GM19468 (cell line): Measurements from ENCODE around the gene PELI1.

Experiments
- ATAC-seq: cut with Tn5 transposase; IDR thresholded peaks from one replicate; pipeline ENCODE4 v1.9.1; 2021; ENCODE audit warnings: mild to moderate bottlenecking, moderate library complexity, moderate number of reproducible peaks; ENCODE audit not compliant: unreplicated experiment; ENCODE audit errors: extremely low read depth

The PELI1 gene, protein sequence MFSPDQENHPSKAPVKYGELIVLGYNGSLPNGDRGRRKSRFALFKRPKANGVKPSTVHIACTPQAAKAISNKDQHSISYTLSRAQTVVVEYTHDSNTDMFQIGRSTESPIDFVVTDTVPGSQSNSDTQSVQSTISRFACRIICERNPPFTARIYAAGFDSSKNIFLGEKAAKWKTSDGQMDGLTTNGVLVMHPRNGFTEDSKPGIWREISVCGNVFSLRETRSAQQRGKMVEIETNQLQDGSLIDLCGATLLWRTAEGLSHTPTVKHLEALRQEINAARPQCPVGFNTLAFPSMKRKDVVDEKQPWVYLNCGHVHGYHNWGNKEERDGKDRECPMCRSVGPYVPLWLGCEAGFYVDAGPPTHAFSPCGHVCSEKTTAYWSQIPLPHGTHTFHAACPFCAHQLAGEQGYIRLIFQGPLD

DNA sequence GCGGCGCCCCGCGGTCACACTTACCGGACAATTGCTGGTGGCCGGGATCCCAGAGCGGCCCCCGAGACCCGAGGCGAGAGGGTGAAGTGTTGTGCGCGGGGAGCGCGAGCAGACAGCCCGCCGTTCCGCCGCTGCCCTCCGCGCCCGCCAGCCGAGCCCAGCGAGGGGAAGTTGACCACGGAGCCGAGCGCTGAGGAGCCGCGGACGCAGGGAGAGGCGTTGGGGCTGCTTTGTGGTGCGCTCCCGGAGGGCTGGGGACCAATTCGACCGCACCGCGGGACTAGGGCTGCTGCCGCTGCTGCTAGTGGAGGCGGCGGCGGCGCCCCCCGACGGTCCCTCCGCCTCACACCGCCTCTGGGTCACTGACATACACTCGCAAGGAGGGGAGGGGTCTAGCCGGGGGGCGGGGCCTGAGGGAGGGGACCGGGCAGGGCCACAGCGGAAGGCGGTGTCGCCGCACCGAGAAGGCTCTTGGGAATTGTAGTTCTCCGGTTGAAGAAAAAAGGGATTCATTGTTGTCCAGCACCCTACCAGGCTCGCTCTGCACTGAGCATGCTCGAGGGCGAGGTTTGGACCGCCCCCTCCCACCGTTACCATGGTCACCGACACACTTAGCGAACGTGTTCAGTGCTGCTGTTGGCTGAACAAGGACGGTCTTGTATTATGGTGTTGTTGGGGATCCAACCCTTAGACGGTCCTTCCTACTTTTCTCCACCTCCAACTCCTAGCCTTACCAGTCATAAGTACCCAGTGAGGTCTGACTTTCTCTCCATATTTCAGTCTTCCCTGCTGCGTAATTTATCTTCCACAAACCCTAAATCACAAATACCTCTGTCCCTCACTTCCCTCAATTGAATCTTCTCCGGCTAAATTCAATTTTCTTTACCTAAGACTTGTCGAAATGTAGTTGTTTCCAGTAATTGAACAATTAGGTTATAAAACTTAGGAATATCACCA, at the start of gene PELI1:
TSS of gene PELI1 (minus strand) at position 364 of the 957 bp plus-strand sequence. CDS start 36,110 bp downstream, outside the sequence.
- ATAC-seq: peak; percentile 52

DNA sequence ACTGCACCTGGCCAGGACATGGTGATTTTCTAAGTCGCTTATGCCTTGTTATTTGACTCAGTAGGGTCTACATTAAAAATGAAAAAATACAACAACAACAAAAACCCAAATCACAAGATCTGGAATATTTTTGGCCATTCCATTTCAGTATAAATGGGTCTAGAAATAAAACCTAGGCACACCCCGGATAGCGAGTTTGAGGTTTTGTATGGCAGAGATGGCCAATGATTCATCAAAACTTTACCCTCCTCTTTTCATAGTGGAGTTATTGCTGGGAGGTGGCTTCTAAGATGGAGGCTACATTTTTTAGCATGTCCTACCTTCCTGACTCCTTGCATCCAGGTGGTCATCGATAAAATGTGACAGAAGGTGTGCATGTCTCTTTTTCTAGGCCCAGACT, 49.3 kb upstream of the PELI1 start:
- no peak for ATAC-seq

- no peak for ATAC-seq
Observed at GRCh38 chr2:64192664-64193105, 48.5 kb upstream of the PELI1 start.

- ATAC-seq: no peak
Observed at GRCh38 chr2:64192125-64192479, 47.9 kb upstream of the PELI1 start.

- no peak for ATAC-seq
Observed at GRCh38 chr2:64189586-64189985, 45.4 kb upstream of the PELI1 start.

GRCh38 chr2:64189167-64189566, 44.9 kb upstream of the PELI1 start:
- no peak for ATAC-seq

DNA sequence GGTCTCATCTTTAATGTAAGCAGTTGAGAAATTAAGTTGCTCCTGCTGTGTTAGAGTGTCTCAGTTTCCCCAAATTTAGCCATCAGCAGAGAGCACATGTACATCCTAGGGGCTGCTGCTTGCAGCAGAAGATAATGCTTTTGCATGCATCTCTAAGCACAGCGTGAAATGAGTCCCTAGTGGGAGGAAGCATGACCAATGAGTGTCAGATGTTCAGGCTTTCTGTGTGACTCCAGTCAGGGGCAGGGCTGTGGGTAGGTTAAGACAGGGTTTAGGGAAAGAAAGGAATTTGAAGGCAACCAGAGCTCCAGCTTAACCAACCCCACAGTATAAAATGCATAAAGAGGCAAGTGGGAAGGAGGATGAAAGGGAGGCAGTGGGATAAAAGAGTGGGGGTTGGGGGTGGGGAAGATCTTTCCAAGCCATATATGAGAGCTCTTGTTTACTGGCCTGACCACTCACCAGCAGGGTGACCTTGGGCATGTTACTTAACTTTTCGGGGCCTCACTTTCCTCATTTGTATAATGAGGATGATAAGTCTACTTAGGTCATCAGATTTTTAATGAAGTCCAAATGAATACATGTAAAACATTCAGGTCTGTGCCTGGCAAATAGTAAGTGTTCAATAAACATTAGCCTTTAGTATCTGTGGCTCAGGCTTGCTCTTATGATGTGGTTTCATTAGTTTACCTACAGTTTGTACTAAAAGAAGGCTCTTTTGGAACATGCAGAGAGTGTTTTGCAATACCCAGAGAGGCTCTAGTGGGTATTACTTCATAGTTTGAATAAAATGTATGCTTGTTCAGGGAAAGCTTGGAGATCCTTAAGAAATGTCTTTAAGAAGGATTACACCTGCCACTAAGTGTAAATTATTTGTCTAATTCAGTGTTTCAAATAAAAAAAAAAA, 42.7 kb upstream of the PELI1 start:
- ATAC-seq: no peak

- ATAC-seq: peak; percentile 47
Observed at GRCh38 chr2:64179582-64180321, 35.5 kb upstream of the PELI1 start.

DNA sequence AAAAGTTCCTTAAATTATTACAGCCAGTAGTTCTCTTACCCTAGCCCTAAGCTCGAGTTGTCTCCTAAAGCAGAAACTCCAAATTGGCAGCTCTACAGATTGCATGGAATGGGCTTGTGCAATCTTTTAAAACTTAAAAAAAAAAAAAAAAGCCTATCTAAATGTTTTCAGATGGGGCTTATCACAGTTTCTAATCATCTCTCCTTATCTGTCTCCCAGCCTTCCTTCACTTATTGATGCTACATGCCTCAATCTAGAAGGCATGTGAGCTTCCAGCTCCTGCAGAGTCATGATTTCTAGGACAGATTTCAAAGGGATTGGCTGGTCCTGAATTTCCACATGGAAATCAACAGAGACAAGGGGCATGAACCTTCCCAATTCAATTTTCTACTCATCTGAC, 33.1 kb upstream of the PELI1 start:
- ATAC-seq: no peak

DNA sequence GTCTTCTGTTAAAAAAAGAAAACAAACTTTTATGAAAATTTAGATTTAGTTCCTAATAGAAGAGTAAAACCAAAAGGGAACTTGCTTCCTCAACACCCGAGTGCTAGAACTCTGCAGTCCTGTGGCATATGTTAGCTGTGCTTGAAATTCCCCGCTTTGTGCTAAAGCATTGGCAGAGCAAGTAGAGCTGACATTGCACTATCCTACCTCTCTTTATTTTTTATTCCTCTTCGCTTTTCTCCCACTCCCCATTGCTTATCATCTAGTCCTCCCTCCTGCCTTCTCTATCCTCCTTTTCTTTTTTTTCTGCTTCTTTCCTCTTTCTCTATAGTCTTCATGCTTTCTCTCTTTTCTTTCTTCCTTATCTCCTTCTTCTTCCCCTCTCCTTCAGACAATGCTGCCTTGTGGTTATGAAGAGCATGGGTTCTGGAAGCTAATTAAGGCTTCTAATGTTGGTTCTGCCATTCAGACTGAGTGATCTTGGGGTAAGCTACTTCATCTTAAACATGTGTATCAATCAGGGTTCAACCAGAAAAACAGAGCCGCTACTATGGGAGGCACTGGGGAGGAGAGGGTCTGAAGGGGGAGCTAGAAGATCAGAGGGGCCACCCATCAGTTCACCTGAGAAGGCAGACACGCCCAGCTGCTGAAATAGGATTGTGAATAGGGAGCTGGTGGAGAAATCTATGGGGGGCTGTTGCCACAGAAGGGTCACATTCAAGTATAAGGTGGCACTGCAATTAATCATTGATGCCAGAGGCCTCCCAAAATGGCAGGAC, 31.4 kb upstream of the PELI1 start:
- no peak for ATAC-seq

DNA sequence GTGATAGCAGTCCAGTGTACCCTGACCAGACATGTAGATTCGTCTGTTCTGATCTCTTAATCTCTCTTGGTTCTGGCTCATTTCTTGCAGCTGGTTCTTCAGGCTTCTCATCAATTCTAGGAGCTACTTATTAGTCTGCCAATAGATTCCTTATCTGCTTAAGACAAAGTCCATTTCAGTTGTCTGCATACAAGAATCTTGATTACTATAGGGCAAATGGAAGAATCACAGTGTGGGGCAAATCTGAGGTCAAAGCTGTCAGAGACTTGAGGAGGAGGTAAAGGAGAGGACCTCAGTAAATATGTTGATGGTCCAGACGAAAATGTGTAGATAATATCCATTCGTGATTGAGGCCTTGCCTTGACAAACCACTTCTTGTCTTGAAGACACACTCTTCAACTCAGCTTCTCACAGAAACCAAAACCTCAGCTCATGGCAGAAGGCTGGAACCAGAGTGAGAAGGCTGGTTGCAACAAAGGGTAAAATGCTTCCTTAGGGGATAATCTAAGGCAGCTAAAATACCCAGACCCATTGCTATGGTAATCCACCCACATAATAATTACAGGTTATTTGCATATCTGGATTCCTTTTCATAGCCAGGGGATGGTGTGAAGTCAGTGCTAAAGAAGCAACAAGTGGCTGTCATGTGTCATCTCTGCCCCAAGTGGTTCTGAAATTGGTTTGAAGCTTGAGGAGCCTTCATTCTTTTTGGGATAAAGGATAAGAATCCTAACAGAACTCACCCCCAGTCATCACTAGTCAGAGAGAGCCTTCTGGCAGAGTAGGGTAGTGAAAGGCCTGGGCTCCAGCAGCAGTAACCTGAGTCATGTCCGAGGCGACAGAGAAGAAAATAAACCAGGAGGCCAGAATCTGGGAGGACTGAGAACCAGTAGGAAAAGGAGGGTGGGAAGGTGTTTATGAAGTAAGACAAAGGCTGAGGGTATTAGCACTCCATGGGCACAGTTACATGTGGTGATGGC, 29.2 kb upstream of the PELI1 start:
- ATAC-seq: no peak

GRCh38 chr2:64168756-64169155, 24.5 kb upstream of the PELI1 start:
- no peak for ATAC-seq

DNA sequence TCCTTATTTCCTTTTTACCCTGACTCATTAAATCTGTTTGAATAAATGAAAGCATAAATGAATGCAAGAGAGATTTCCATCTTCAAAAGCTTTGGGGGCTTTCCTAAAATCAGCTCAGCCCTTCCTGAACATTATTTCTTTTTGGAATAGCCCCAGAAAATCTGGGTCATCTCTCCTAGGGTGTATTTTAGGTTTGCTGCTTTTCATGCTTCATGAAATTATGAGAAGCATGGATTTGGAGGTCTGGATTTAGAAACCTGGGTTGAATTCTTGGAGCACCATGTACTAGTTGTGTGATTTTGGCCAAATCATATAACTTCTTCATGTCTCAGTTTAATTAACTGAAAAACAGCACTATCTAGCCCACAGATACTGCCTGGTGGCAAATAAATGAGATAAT, 24.0 kb upstream of the PELI1 start:
- ATAC-seq: no peak

DNA sequence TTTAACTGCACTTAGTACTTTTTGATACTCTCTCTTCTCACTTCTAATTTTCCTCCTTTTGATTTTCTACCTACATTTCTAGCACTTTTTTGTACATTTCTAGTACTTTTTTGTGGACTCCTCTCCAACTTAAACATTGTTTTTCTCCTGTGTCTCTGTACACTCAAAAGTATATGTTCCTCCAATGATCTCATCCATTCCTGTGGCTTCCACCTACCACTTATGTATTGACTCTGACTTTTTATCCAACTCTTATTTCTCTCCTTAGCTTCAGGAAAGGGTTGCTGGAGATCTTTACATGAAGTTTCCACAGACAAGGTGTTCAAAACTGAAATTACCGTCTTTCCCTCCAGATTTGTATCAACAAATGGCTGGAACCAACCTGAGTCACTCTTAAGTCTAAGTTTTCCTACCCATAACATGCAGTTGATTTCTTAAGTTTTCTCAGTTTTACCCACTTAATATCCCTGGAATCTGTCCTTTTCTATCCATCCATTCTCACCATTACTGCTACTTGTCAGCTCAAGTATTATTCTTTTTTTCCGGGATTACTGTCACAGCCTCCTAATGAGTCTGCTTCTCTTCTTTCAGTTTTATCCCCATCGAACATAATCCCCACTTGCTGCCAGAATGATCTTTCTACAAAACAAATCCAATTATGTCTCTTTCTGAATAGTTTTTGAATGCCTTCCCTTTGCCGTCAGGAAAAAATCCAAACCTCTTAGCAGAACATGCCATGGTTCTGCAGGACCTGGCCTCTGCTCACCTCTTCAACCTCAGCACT, 22.6 kb upstream of the PELI1 start:
- ATAC-seq: no peak

GRCh38 chr2:64166212-64166611, 22.0 kb upstream of the PELI1 start:
- ATAC-seq: no peak

DNA sequence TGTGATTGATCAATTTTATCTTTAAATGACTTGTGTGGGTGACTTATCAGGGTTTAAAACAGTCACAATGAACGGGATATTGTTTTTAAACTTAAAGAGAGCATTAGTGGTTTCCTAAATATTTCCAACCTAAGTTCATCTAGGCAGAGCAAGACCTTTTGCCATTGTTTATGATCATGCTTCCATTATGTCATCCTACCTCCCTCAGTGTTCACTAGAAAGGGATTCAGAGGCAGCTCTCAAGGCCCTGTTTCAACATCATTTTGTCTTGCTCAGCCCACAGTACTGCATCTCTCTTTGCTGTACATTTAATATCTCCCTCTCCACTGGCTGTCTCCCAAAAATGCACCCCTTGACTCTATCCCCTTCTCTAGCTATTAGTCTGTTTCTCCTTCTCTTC, 21.5 kb upstream of the PELI1 start:
- no peak for ATAC-seq

DNA sequence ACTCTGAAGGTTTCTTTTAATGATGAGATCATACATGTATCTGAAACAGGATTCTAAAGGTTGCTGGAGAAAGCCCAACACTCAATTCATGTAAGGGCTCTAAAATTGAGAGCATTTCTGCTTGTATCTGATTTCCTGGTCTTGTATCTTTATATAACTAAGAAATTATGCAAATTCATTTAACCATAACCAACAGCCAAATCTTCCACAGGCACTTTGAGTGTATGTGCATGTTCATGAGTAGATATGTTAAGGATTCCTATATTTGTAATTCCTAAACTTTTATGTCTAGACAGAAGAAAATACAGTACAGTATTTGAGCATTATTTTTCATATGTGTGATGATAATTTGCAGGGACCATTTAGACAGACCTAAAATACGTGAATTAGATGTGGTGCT, 20.4 kb upstream of the PELI1 start:
- no peak for ATAC-seq
